ENCODE results near the gene BRD9.

BRD9 gene

DNA sequence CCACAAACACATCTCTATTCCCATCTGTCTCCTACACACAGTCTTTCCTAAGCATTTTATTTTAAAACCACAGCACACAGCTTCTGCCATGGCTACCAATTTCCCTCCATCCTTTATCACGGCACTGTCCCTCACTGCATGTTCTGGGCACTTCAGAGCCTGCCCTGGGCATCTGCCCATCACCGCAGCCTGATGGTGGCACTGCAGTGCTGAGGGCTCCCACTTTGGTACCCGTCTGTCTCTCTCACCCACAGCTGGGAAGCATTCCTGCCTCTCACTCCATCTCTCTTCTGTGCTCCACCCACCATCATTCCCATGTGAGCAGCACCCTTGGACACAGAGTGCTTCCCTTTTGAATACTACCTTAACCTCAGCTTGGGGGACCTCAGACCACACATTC is 73.5 kb downstream of the BRD9 start:
- no peaks in the 10 kb centered on the region for H3K9me3 ChIP-seq (ENCODE audit: insufficient read depth, low read length)
- H3K4me3 ChIP-seq (ENCODE audit: low read length): no peak overlapping the region
- no peak overlapping the region for H3K4me2 ChIP-seq (ENCODE audit: low read length)
- no peak overlapping the region for H2AFZ ChIP-seq (ENCODE audit: low read depth, low read length)
- no peaks in the 10 kb centered on the region for H3K4me1 ChIP-seq (ENCODE audit: low read length)
- TF ChIP-seq EZH2phosphoT487 (IDR thresholded peaks at IDR 0.05; ENCODE audit: low read depth): no peak
- TF ChIP-seq, protein P1, sequence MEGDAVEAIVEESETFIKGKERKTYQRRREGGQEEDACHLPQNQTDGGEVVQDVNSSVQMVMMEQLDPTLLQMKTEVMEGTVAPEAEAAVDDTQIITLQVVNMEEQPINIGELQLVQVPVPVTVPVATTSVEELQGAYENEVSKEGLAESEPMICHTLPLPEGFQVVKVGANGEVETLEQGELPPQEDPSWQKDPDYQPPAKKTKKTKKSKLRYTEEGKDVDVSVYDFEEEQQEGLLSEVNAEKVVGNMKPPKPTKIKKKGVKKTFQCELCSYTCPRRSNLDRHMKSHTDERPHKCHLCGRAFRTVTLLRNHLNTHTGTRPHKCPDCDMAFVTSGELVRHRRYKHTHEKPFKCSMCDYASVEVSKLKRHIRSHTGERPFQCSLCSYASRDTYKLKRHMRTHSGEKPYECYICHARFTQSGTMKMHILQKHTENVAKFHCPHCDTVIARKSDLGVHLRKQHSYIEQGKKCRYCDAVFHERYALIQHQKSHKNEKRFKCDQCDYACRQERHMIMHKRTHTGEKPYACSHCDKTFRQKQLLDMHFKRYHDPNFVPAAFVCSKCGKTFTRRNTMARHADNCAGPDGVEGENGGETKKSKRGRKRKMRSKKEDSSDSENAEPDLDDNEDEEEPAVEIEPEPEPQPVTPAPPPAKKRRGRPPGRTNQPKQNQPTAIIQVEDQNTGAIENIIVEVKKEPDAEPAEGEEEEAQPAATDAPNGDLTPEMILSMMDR (IDR thresholded peaks at IDR 0.05; ENCODE audit: low read depth, low read length): no peak
- H3K9ac ChIP-seq (ENCODE audit: low read length): no peak overlapping the region
- H3K27ac ChIP-seq (ENCODE audit: low read length): no peak overlapping the region
- H3K27me3 ChIP-seq (ENCODE audit: low read depth, low read length): no peaks in the 10 kb centered on the region
- no peaks in the 10 kb centered on the region for H3K36me3 ChIP-seq (replicated peaks; ENCODE audit: low read depth, low read length)
- H4K20me1 ChIP-seq (ENCODE audit: insufficient read depth, low read length): no peaks in the 10 kb centered on the region
- H3K79me2 ChIP-seq (ENCODE audit: low read length): no peaks in the 10 kb centered on the region

DNA sequence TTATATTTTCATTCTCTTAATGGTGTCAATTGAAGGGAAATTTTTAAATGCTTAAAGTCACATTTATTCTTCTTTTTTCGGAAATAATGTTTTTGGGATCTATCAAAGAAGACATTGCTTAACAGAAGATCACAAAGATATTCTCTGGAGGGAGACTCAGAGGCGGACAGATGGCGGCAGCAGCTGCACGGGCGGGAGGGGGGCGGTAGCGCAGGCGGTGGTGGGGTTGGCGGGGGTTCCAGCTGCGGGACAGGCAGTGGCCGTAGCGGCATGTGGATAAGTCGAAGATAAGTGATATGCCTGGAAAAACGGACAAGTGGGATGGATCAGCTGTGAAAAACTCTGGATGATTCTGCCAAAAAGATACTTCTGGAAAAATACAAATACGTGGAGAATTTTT is 76.4 kb downstream of the BRD9 start:
- Histone ChIP-seq H3K36me3 (replicated peaks; ENCODE audit: low read depth, low read length) (no peaks in the 10 kb centered on the region), H3K9me3 (ENCODE audit: insufficient read depth, low read length) (no peaks in the 10 kb centered on the region), H3K27ac (ENCODE audit: low read length) (no peak overlapping the region), H3K4me2 (ENCODE audit: low read length) (no peak overlapping the region), H2AFZ (ENCODE audit: low read depth, low read length) (no peak overlapping the region), H3K79me2 (ENCODE audit: low read length) (no peaks in the 10 kb centered on the region), H3K27me3 (ENCODE audit: low read depth, low read length) (no peaks in the 10 kb centered on the region), H3K4me1 (ENCODE audit: low read length) (no peaks in the 10 kb centered on the region), H4K20me1 (ENCODE audit: insufficient read depth, low read length) (no peaks in the 10 kb centered on the region), H3K9ac (ENCODE audit: low read length) (no peak overlapping the region), H3K4me3 (ENCODE audit: low read length) (no peak overlapping the region)
- no peak for TF ChIP-seq EZH2phosphoT487 (IDR thresholded peaks at IDR 0.05; ENCODE audit: low read depth)
- TF ChIP-seq, protein P1 (IDR thresholded peaks at IDR 0.05; ENCODE audit: low read depth, low read length): no peak

DNA sequence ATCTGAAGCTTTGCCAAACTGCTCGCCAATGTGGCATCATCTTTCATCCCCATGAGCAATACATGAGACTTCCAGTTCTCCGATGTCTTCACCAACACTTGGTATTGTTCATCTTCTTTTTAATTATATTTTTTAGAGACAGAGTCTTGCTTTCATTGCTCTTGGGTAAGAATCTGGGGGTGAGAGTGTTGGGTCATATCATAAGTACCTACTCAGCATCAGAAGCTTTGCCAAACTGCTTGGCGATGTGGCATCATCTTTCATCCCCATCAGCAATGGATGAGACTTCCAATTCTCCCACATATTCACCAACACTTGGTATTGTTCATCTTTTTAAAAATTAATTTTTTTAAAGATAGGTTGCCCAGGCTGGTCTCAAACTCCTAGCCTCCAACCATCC is 77.2 kb downstream of the BRD9 start:
- no peaks in the 10 kb centered on the region for H3K27me3 ChIP-seq (ENCODE audit: low read depth, low read length)

More for the DNA sequence above, 77.2 kb downstream of the BRD9 start:
- Histone ChIP-seq H3K9me3 (ENCODE audit: insufficient read depth, low read length) (no peaks in the 10 kb centered on the region), H3K27ac (ENCODE audit: low read length) (no peak overlapping the region), H3K79me2 (ENCODE audit: low read length) (no peaks in the 10 kb centered on the region), H3K4me2 (ENCODE audit: low read length) (no peak overlapping the region), H3K9ac (ENCODE audit: low read length) (no peak overlapping the region), H4K20me1 (ENCODE audit: insufficient read depth, low read length) (no peaks in the 10 kb centered on the region), H2AFZ (ENCODE audit: low read depth, low read length) (no peak overlapping the region), H3K4me3 (ENCODE audit: low read length) (no peak overlapping the region), H3K36me3 (replicated peaks; ENCODE audit: low read depth, low read length) (no peaks in the 10 kb centered on the region), H3K4me1 (ENCODE audit: low read length) (no peaks in the 10 kb centered on the region)
- no peak for TF ChIP-seq EZH2phosphoT487 (IDR thresholded peaks at IDR 0.05; ENCODE audit: low read depth)
- TF ChIP-seq, protein P1 (IDR thresholded peaks at IDR 0.05; ENCODE audit: low read depth, low read length): no peak
